Left lobe of liver (tissue), 2 donors: ENCODE measurements around the gene HNRNPD. TPM values are rescaled to one million over a fixed set of nuclear protein-coding genes. Genes with fewer than 3 reads are reported as not detected.
"Not testable (repeated sequence)": the region's sequence is repeated elsewhere in the genome, so short reads cannot be mapped to it uniquely, and the experiment has no call there.

Experiments used
- ATAC-seq: fragments of 200-7000 bp; cut with Tn5 transposase; one replicate; pipeline ENCODE4 v1.9.1; 2020; ENCODE audit warnings: mild to moderate bottlenecking, moderate library complexity
- DNase-seq: peaks from one replicate; pipeline ENCODE4 v3.0.0-alpha.2; 2020; ENCODE audit warnings: low spot score
- total RNA-seq: library from RNA; stranded (reverse); gene quantifications from one replicate; pipeline ENCODE4 v1.2.1, GENCODE V29; 2021
- donor health status: DM: no; HTN: no; CAD: no; lungs with moderate emphysema.
- donor health status: DM: no; HTN: yes; CAD: no.

The HNRNPD gene
- 42.9 TPM for total RNA-seq

GRCh38 chr4:82373816-82374625 is at the start of gene HNRNPD:
Gene HNRNPD (minus strand): TSS chr4:82373991. CDS start chr4:82373678, 313 bp downstream.
- peak; percentile 89 for ATAC-seq
- peak; percentile 98 for DNase-seq

DNA sequence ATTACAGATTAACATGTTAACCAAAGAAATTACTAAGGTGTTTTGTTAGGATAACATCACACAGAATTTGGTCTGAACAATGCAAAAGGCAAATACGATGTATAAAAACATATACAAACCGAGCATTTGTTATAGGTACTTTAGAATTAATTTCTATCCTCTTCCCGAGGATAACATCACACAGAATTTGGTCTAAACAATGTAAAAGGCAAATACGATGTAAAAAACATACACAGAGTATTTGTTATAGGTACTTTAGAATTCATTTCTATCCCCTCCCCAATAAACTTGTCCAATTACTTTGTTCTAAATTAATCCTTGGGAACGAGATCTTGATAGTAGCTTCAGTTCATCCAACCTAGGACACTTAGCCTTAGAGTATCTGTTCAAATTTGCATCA is 48.8 kb upstream of the HNRNPD start:
- no peak for ATAC-seq

GRCh38 chr4:82421796-82422560 is 48.2 kb upstream of the HNRNPD start:
- ATAC-seq: peak; percentile 38
- no peak for DNase-seq

More for the DNA sequence above, 48.8 kb upstream of the HNRNPD start:
- DNase-seq: no peak

DNA sequence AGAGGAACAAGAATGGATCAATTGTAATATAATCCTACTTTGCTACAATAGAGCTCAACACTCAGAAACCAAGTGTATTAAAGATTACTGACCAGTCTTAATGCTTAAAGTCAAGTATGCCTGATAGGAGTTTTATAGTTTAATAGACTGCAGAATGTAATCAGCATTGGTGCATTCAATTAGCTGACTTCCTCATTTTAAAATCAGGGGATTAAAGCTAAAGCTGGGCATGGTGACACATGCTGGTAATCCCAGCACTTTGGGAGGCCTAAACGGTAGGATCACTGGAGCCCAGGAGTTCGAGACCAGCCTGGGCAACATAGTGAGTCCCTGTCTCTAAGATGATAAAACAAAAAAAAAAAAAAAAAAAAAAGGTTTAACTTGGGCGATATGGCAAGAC is 45.7 kb upstream of the HNRNPD start:
- no peak for ATAC-seq
- no peak for DNase-seq

- ATAC-seq (no peak), DNase-seq (no peak)
These were observed 42.2 kb upstream of the HNRNPD start for GRCh38 chr4:82415922-82416365.

- DNase-seq, ATAC-seq: not testable (repeated sequence)
These were observed 41.3 kb upstream of the HNRNPD start for GRCh38 chr4:82415061-82415460.

DNA sequence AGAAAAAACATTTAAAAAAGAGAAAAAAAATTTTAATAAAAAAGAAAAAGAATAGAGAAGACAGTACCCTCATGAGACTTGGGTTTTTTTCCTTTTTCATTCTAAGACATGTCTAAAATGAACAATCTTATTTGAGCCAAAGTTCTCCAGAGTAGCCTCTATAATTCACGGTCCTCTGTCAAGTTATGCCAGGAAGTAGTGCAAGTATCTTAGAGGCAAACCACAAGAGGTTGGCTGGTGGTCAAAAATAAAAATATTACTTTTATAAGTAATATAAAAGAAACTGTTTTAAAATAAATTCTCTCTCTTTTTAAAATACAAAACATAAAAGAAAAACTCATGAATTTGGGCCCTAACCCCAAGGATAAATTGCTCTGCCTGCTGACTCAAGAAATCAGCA is 29.9 kb upstream of the HNRNPD start:
- DNase-seq: no peak

DNA sequence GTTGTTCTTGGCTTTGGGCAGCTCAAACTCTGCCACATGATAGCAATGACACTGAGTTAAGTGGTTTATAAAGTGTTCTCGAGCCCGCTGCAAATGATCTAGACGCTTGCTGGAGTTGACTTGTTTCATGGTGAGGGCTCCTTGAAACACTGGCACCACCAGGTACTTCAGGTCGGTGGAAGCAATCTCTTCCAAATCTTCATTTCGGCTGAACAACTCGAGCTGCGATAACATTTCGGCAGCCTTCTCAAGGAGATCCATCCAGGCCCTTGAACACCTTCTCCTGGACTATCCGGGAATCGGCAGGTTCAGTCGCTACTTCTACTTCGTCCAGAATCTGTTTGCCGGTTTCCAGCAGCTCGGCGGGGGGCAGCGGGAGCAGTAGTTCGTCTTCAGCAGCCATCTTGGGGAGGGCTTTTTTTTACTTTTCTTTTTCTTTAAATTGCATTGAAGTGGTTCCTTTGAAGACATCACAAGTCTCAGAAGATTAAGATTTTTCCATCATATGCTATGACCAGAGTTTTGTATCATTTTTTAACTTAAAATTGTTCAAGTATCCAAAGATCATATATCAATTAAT is 28.5 kb upstream of the HNRNPD start:
- ATAC-seq (no peak), DNase-seq (no peak)

More for the DNA sequence above, 29.9 kb upstream of the HNRNPD start:
- ATAC-seq: no peak

GRCh38 chr4:82401600-82401999 is 27.8 kb upstream of the HNRNPD start:
- DNase-seq (no peak), ATAC-seq (no peak)

DNA sequence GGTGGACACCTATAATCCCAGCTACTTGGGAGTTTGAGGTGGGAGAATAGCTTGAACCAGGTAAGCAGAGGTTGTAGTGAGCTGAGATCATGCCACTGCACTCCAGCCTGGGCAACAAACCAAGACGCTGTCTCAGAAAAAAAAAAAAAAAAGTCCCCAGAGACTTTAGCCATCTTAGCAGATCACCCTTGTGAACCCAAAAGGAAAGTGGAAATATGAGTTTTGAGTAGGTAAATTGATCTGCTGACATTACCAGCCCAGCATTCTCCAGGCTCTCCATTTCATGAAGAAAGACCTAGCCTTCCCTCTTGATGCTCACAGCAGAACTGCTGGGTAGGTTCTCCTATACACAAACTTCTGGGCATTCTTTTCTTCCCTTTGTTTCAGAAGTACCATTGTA is 24.5 kb upstream of the HNRNPD start:
- no peak for DNase-seq
- ATAC-seq: no peak

- ATAC-seq (no peak), DNase-seq (no peak)
These were observed 23.7 kb upstream of the HNRNPD start for GRCh38 chr4:82397527-82397926.

DNA sequence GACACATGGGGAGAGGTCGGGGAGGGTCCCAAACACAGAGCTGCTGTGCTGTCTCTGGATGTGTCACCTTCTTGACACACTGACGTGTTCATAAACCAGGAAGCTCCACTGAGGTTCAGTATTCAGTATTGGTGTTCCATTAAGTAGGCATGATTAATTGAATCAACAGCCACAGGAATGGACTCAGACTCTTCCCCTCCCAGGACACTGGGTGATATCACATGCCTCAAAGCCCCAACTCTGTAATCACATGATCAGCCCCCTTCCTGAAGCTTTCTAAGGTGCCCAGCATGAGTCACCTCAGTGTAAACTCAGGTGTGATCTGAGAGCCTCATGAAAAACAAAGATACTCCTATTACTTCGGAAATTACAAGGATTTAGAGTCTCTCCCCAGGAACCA is 21.1 kb upstream of the HNRNPD start:
- DNase-seq: no peak

GRCh38 chr4:82390061-82390460 is 16.3 kb upstream of the HNRNPD start:
- not testable (repeated sequence) for ATAC-seq, DNase-seq

More for the DNA sequence above, 21.1 kb upstream of the HNRNPD start:
- no peak for ATAC-seq

DNA sequence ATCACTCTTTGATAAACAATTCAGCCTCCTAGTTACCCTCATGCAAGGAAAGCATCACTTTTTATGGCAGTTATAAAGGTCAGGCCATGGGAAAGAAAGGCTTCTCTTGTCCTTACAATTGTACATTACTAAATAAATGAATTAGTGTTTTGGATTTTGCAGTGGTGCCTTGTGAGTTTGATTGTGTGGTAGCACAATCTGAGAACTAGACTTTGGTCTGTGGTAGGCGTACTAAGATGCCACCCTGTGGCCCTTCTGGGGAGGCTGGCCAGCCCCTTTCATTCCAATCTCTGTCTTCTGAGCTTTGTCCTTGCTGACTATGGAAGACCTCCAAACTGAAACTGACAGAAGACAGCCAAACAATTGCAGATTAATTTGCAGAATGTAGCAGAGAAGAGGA is 14.6 kb upstream of the HNRNPD start:
- ATAC-seq (peak; percentile 49), DNase-seq (no peak)

GRCh38 chr4:82386312-82386711 is 12.5 kb upstream of the HNRNPD start:
- not testable (repeated sequence) for DNase-seq, ATAC-seq

GRCh38 chr4:82382751-82383150 is 9.0 kb upstream of the HNRNPD start:
- no peak for ATAC-seq
- DNase-seq: no peak

DNA sequence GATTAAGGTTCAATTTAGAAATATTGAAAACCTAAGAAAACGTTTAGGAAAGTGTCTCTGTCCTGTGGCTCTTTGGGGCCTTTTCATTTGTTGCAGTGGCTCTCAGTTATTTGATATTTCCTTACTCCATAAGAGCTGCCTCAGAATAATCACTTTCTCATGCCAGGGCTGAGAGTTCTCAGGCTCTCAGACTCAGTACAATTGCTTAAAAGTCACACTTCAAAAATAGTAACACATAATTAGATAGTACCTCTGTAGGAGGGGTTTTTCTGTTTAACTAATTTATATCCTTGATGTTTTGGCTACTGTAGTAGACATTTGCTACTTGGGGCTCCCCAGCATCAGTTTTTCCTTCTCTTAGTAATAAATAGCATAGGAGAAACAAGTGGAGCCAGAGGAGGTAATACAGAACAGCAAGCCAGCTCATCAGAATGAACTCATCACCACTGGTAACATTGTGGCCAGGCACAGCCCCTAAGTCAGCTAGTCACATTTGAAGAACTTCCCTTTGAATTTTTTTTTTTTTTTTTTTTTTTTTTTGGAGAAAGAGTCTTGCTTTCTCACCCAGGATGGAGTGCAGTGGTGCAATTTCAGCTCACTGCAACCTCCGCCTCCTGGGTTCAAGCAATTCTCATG is 8.0 kb upstream of the HNRNPD start:
- no peak for DNase-seq
- no peak for ATAC-seq

- no peak for DNase-seq
- no peak for ATAC-seq
These were observed 7.4 kb upstream of the HNRNPD start for GRCh38 chr4:82381235-82381634.

- DNase-seq (no peak), ATAC-seq (no peak)
These were observed 7.0 kb upstream of the HNRNPD start for GRCh38 chr4:82380831-82381230.

DNA sequence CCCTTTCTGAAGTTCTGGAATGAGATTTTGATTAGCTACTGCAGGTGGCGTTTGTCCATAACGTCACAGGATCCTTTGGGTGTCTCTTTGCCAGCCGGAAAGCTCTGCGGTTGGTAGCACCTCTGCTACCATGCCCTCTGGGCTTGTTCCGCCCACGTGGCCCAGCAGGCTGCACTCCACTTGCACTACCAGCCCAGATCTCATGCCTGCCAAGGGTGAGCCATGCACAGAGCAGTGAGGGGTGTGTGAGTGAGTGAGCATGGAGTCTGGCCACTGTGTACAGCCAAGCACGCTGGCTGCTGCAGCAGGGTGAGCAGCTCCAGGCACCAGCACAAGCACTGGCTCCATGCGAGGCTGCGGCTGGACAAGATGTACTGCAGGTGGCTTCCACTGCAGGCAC is 6.6 kb upstream of the HNRNPD start:
- DNase-seq: no peak
- ATAC-seq: no peak

DNA sequence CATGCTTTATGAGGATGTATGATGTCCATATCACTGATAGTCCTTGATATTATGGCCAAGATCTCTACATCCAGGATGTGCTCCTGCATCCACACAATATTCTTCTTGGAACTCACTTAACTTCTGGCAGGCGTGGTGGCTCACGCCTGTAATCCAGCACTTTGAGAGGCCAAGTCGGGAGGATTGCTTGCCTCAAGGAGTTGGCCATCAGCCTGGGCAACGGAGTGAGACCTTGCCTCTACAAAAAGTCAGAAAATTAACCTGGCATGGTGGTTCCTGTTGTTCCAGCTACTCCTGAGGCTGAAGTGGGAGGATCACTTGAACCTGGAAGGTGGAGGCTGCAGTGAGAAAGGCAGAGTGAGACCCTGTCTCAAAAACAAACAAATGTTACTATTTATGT is 2.3 kb upstream of the HNRNPD start:
- DNase-seq (no peak), ATAC-seq (no peak)
